ENCODE data around the gene TMSB10. TPM values are rescaled to one million over a fixed set of nuclear protein-coding genes. Genes with fewer than 3 reads are reported as not detected.
"Not testable (repeated sequence)": the region's sequence is repeated elsewhere in the genome, so short reads cannot be mapped to it uniquely, and the experiment has no call there.

TMSB10 gene
- total and polyA plus RNA-seq, 2 of the 13 experiments (the other 11 are each of a cell fraction or from before 2014, with no cell fraction given), result 665 to 708 TPM

DNA sequence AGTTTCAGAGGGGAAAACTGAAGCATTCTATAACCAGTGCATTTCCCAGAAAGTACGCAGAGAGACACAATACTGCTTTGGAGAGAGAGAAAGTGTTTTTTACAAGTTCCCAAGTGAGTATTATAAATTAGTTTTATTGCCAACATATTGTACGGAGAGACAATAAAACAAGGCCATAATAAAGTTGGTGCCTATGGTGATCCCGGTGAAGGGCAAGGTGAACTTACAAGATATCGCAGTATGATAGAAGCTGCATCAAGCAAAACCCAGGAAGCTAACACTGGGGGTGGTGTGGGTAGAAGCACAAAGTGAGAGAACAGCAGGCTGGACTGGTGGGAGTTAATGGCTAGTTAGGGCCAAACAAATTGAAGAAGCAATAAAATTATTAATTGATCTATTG is 7.5 kb downstream of the TMSB10 start:
- DNase-seq (ENCODE audit: low spot score) (no peak), ATAC-seq (no peak), FAIRE-seq (no peak)
- in situ Hi-C loops (cut with HindIII; ENCODE audit: extremely low pct_ligation_motif_present, low pct_unique_long_range_greater_than_20kb) (no loop called here), intact Hi-C loops (cut with micrococcal nuclease; ENCODE audit: unreplicated experiment) (no loop called here)
- H3K4me3 ChIP-seq (replicated peaks in 1 of 3; ENCODE audit: insufficient read depth in 1 of 3, low read depth in 2 of 3, low read length in 3 of 3), result no peak overlapping the region
- ChIA-PET POLR2A (no interaction called here), CTCF (ENCODE audit: low intra/inter-chr PET ratio, low total read pairs) (no interaction called here)
- WGBS (ENCODE audit: low lambda C conversion rate), result 78% methylated on average over 4 of the region's 4 CpGs
- no peaks in the 10 kb centered on the region for H3K79me2 ChIP-seq (ENCODE audit: insufficient read depth, low read length)
- H3K27me3 ChIP-seq (ENCODE audit: control insufficient read depth in 1 of 2, insufficient read depth in 2 of 2, low read length in 2 of 2), result no peaks in the 10 kb centered on the region
- no TSS peak for BruUV-seq (replicated peaks)
- no peak overlapping the region for H3K9ac ChIP-seq (ENCODE audit: insufficient read depth, low read depth, low read length)
- no peaks in the 10 kb centered on the region for H3K36me3 ChIP-seq (replicated peaks in 1 of 2; ENCODE audit: control insufficient read depth in 1 of 2, insufficient read depth in 2 of 2, low read length in 2 of 2)
- H3K9me3 ChIP-seq (ENCODE audit: low read length), result peaks cover 5% of the 10 kb centered on the region; the same call in 1 of the 2 replicates
- H2AFZ ChIP-seq (ENCODE audit: low read length), result no peak overlapping the region
- H3K27ac ChIP-seq (ENCODE audit: extremely low read length, insufficient read depth, low read length), result no peak overlapping the region
- H4K20me1 ChIP-seq (ENCODE audit: insufficient read depth, low read length), result no peaks in the 10 kb centered on the region
- H3K4me1 ChIP-seq (ENCODE audit: insufficient read depth, low read length), result peaks cover 8% of the 10 kb centered on the region
- no peak for TF ChIP-seq ZKSCAN1 (IDR thresholded peaks at IDR 0.05; ENCODE audit: low read length)
- no peak for TF ChIP-seq ZNF253 (CRISPR knock-in tag; IDR thresholded peaks at IDR 0.05; ENCODE audit: borderline replicate concordance)
- TF ChIP-seq, protein P1, sequence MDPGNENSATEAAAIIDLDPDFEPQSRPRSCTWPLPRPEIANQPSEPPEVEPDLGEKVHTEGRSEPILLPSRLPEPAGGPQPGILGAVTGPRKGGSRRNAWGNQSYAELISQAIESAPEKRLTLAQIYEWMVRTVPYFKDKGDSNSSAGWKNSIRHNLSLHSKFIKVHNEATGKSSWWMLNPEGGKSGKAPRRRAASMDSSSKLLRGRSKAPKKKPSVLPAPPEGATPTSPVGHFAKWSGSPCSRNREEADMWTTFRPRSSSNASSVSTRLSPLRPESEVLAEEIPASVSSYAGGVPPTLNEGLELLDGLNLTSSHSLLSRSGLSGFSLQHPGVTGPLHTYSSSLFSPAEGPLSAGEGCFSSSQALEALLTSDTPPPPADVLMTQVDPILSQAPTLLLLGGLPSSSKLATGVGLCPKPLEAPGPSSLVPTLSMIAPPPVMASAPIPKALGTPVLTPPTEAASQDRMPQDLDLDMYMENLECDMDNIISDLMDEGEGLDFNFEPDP (CRISPR knock-in tag; conservative IDR thresholded peaks at IDR 0.05), result no peak
- no peak for TF ChIP-seq ZNF317 (CRISPR knock-in tag; IDR thresholded peaks at IDR 0.05)
- H3K4me2 ChIP-seq (ENCODE audit: low read depth, low read length), result no peak overlapping the region

DNA sequence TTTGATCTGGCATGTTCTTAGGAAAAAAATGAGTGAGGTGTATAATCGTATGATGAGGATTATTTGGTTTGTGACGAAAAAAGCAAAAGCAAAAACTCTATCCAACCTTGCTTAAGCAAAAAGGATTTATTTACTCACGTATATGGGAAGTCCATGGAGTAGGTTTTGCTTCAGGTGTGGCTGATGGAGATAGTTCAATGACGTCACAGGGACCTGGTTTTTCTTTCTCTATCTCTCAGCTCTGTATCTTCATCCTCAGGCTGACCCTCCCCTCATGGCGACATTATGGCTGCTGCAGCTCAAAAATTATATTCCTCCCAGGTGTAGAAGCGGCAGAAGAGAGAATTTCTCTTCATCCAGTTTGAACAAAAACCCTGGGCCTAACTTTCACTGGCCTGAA is 8.9 kb downstream of the TMSB10 start:
- POLR2A ChIA-PET, result interaction anchor here (0.8 kb wide), 1 partner anchor 12 kb away, joined by 3 read pairs; no protein-coding TSS in a partner anchor
- H3K79me2 ChIP-seq (ENCODE audit: insufficient read depth, low read length), result no peaks in the 10 kb centered on the region
- BruUV-seq (replicated peaks), result no TSS peak
- no peak overlapping the region for H2AFZ ChIP-seq (ENCODE audit: low read length)
- ATAC-seq (no peak), FAIRE-seq (no peak), DNase-seq (ENCODE audit: low spot score) (no peak)
- H3K9me3 ChIP-seq (ENCODE audit: low read length), result peaks cover 2% of the 10 kb centered on the region; the same call in 1 of the 2 replicates
- H3K9ac ChIP-seq (ENCODE audit: insufficient read depth, low read depth, low read length), result no peak overlapping the region
- no peaks in the 10 kb centered on the region for H3K36me3 ChIP-seq (replicated peaks in 1 of 2; ENCODE audit: control insufficient read depth in 1 of 2, insufficient read depth in 2 of 2, low read length in 2 of 2)
- in situ Hi-C loops (cut with HindIII; ENCODE audit: extremely low pct_ligation_motif_present, low pct_unique_long_range_greater_than_20kb) (no loop called here), intact Hi-C loops (cut with micrococcal nuclease; ENCODE audit: unreplicated experiment) (no loop called here)
- H3K4me3 ChIP-seq (replicated peaks in 1 of 3; ENCODE audit: insufficient read depth in 1 of 3, low read depth in 2 of 3, low read length in 3 of 3), result no peak overlapping the region
- no peaks in the 10 kb centered on the region for H3K27me3 ChIP-seq (ENCODE audit: control insufficient read depth in 1 of 2, insufficient read depth in 2 of 2, low read length in 2 of 2)
- H3K4me2 ChIP-seq (ENCODE audit: low read depth, low read length), result no peak overlapping the region
- TF ChIP-seq ATF7 (IDR thresholded peaks at IDR 0.05) (peak; percentile 94), ATF7 (CRISPR knock-in tag; IDR thresholded peaks at IDR 0.05) (no peak), POLR2A (IDR thresholded peaks at IDR 0.05; ENCODE audit: insufficient read depth in 1 of 2, low read depth in 2 of 2, low read length in 2 of 2) (no peak), CREB1 (IDR thresholded peaks at IDR 0.05) (peak; percentile 98), CREB1 (CRISPR knock-in tag; IDR thresholded peaks at IDR 0.05) (no peak)
- no peaks in the 10 kb centered on the region for H4K20me1 ChIP-seq (ENCODE audit: insufficient read depth, low read length)
- CTCF ChIA-PET (ENCODE audit: low intra/inter-chr PET ratio, low total read pairs), result no interaction called here
- H3K27ac ChIP-seq (ENCODE audit: extremely low read length, insufficient read depth, low read length), result no peak overlapping the region
- H3K4me1 ChIP-seq (ENCODE audit: insufficient read depth, low read length), result peaks cover 5% of the 10 kb centered on the region
- 23% methylated on average over 6 of the region's 6 CpGs for WGBS (ENCODE audit: low lambda C conversion rate)

DNA sequence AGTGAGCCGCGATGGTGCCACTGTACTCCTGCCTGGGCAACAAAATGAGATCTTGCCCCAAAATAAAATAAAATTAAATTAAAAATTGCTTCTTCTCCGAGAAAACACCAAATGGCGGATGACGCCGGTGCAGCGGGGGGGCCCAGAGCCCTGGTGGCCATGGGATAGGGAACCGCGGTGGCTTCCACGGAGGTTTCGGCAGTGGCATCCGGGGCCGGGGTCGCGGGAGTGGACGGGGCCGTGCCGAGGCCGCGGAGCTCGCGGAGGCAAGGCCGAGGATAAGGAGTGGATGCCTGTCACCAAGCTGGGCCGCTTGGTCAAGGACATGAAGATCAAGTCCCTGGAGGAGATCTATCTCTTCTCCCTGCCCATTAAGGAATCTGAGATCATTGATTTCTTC is 10.2 kb downstream of the TMSB10 start:
- H3K27me3 ChIP-seq (ENCODE audit: control insufficient read depth in 1 of 2, insufficient read depth in 2 of 2, low read length in 2 of 2); H3K9me3 ChIP-seq (ENCODE audit: low read length); H3K4me3 ChIP-seq (replicated peaks in 1 of 3; ENCODE audit: insufficient read depth in 1 of 3, low read depth in 2 of 3, low read length in 3 of 3); H3K9ac ChIP-seq (ENCODE audit: insufficient read depth, low read depth, low read length); H3K36me3 ChIP-seq (replicated peaks in 1 of 2; ENCODE audit: control insufficient read depth in 1 of 2, insufficient read depth in 2 of 2, low read length in 2 of 2); H3K79me2 ChIP-seq (ENCODE audit: insufficient read depth, low read length); BruUV-seq (replicated peaks); FAIRE-seq; H4K20me1 ChIP-seq (ENCODE audit: insufficient read depth, low read length); H3K27ac ChIP-seq (ENCODE audit: extremely low read length, insufficient read depth, low read length); H3K4me2 ChIP-seq (ENCODE audit: low read depth, low read length); CTCF ChIA-PET (ENCODE audit: low intra/inter-chr PET ratio, low total read pairs); ATAC-seq; H2AFZ ChIP-seq (ENCODE audit: low read length); intact Hi-C loops (cut with micrococcal nuclease; ENCODE audit: unreplicated experiment); POLR2A ChIA-PET; DNase-seq (ENCODE audit: low spot score); in situ Hi-C loops (cut with HindIII; ENCODE audit: extremely low pct_ligation_motif_present, low pct_unique_long_range_greater_than_20kb): not testable (repeated sequence)
- 93% methylated on average over 24 of the region's 24 CpGs for WGBS (ENCODE audit: low lambda C conversion rate)
- H3K4me1 ChIP-seq (ENCODE audit: insufficient read depth, low read length), result peaks cover 19% of the 10 kb centered on the region

Measured in HepG2 (cell line).